ENCODE results near the gene SMARCA4.

SMARCA4 gene

GRCh38 chr19:11010041-11010440 lies 49.2 kb downstream of the SMARCA4 start:
- no peak overlapping the region for H3K27ac Mint-ChIP-seq
- no peak for TF ChIP-seq CTCF (IDR thresholded peaks at IDR 0.05; ENCODE audit: unreplicated experiment in 3 of 3)
- H3K4me3 Mint-ChIP-seq: no peak overlapping the region
- H3K9me3 Mint-ChIP-seq: no peaks in the 10 kb centered on the region
- H3K4me1 Mint-ChIP-seq: no peaks in the 10 kb centered on the region
- no peaks in the 10 kb centered on the region for H3K27me3 Mint-ChIP-seq (ENCODE audit: low read depth)
- peaks cover 83% of the 10 kb centered on the region for H3K36me3 Mint-ChIP-seq (ENCODE audit: low read depth)

- Mint-ChIP-seq H3K27me3 (ENCODE audit: low read depth) (no peaks in the 10 kb centered on the region), H3K9me3 (no peaks in the 10 kb centered on the region), H3K4me3 (no peak overlapping the region), H3K27ac (no peak overlapping the region), H3K4me1 (peaks cover 5% of the 10 kb centered on the region), H3K36me3 (ENCODE audit: low read depth) (peaks cover 88% of the 10 kb centered on the region)
- no peak for TF ChIP-seq CTCF (IDR thresholded peaks at IDR 0.05; ENCODE audit: unreplicated experiment in 3 of 3)
Measured at GRCh38 chr19:11012507-11012906, 51.7 kb downstream of the SMARCA4 start.

GRCh38 chr19:11013771-11014170 lies 52.9 kb downstream of the SMARCA4 start:
- Mint-ChIP-seq H3K4me3 (no peak overlapping the region), H3K27ac (no peak overlapping the region), H3K27me3 (ENCODE audit: low read depth) (no peaks in the 10 kb centered on the region), H3K36me3 (ENCODE audit: low read depth) (peaks cover 89% of the 10 kb centered on the region), H3K9me3 (no peaks in the 10 kb centered on the region), H3K4me1 (peaks cover 5% of the 10 kb centered on the region)
- TF ChIP-seq CTCF (IDR thresholded peaks at IDR 0.05; ENCODE audit: unreplicated experiment in 3 of 3): no peak

GRCh38 chr19:11014403-11014911 lies 53.6 kb downstream of the SMARCA4 start:
- Mint-ChIP-seq H3K27me3 (ENCODE audit: low read depth) (no peaks in the 10 kb centered on the region), H3K9me3 (no peaks in the 10 kb centered on the region), H3K27ac (no peak overlapping the region), H3K36me3 (ENCODE audit: low read depth) (peaks cover 87% of the 10 kb centered on the region), H3K4me3 (no peak overlapping the region), H3K4me1 (peaks cover 5% of the 10 kb centered on the region)
- TF ChIP-seq CTCF (IDR thresholded peaks at IDR 0.05; ENCODE audit: unreplicated experiment in 3 of 3): no peak

GRCh38 chr19:11016631-11017030 lies 55.8 kb downstream of the SMARCA4 start:
- no peak for TF ChIP-seq CTCF (IDR thresholded peaks at IDR 0.05; ENCODE audit: unreplicated experiment in 3 of 3)
- H3K9me3 Mint-ChIP-seq: no peaks in the 10 kb centered on the region
- peaks cover 91% of the 10 kb centered on the region for H3K36me3 Mint-ChIP-seq (ENCODE audit: low read depth)

GRCh38 chr19:11017275-11018035 lies 56.6 kb downstream of the SMARCA4 start:
- no peaks in the 10 kb centered on the region for H3K9me3 Mint-ChIP-seq
- H3K36me3 Mint-ChIP-seq (ENCODE audit: low read depth): peaks cover 91% of the 10 kb centered on the region

More at GRCh38 chr19:11016631-11017030, 55.8 kb downstream of the SMARCA4 start:
- peaks cover 5% of the 10 kb centered on the region for H3K4me1 Mint-ChIP-seq
- H3K4me3 Mint-ChIP-seq: no peak overlapping the region
- H3K27me3 Mint-ChIP-seq (ENCODE audit: low read depth): no peaks in the 10 kb centered on the region
- no peak overlapping the region for H3K27ac Mint-ChIP-seq

More at GRCh38 chr19:11017275-11018035, 56.6 kb downstream of the SMARCA4 start:
- Mint-ChIP-seq H3K27ac (peak overlapping the region in 1 of 3 experiments; percentile 86), H3K27me3 (ENCODE audit: low read depth) (no peaks in the 10 kb centered on the region), H3K4me1 (peaks cover 5% of the 10 kb centered on the region), H3K4me3 (no peak overlapping the region)
- TF ChIP-seq CTCF (IDR thresholded peaks at IDR 0.05; ENCODE audit: unreplicated experiment in 3 of 3): no peak

Measured in nephron (organoid).